GM21528 (cell line): Measurements from ENCODE around the gene DPP9.

ENCODE experiments used
- ATAC-seq: cut with Tn5 transposase; IDR thresholded peaks from one replicate; pipeline ENCODE4 v1.9.1; 2021; ENCODE audit warnings: mild to moderate bottlenecking, moderate library complexity; ENCODE audit not compliant: unreplicated experiment, low FRiP score

Gene DPP9

DNA sequence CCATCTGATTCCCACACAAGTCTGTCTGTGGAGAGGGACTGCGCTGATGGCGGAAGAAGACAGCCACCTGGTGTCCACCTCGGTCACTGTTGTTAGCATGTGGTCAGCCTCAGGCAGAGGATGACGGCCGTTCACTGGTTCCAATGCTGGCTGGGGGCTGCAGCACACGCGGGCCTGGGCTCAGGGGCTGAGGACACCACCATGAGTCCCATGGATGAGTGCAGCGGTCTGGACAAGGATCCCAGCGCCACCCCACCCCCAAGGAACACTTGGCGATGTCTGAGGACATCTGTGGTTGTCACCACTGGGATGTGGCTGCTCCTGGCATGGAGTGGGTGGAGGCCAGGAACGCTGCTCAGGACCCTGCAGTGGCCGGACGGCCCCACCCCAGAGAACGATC lies 10.9 kb downstream of the DPP9 start:
- ATAC-seq: no peak

DNA sequence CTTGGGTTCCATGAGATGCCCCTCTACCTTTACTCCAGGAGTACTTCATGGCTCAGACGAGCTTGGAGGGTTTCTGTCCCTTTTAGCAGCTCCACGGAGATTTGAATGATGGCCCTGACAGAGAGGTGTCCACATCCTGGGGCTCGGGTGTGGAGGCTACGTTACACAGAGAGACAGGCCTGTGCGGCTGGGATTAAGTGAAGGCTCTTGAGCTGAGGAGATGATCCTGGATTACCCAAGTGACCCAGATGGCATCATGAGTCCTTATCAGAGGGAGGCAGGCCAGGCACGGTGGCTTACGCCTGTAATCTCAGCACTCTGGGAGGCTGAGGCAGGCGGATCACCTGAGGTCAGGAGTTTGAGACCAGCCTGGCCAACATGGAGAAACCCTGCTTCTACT lies 12.4 kb downstream of the DPP9 start:
- no peak for ATAC-seq

DNA sequence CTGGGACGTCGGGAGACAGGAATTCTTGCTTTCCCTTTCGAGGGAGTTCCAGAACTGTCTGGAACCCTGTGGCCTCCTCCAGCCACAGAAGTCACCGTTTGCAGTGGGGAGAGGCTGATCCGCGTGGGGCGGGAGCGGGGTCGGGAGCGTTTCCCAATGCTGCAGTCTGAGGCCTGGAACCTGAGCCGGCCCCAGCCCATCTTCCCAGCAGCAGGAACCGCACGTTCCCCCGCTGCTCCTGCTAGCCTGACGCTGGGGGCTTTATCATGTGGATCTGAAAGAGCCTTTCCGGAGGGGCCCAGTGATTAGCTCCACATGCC lies 13.4 kb downstream of the DPP9 start:
- no peak for ATAC-seq

DNA sequence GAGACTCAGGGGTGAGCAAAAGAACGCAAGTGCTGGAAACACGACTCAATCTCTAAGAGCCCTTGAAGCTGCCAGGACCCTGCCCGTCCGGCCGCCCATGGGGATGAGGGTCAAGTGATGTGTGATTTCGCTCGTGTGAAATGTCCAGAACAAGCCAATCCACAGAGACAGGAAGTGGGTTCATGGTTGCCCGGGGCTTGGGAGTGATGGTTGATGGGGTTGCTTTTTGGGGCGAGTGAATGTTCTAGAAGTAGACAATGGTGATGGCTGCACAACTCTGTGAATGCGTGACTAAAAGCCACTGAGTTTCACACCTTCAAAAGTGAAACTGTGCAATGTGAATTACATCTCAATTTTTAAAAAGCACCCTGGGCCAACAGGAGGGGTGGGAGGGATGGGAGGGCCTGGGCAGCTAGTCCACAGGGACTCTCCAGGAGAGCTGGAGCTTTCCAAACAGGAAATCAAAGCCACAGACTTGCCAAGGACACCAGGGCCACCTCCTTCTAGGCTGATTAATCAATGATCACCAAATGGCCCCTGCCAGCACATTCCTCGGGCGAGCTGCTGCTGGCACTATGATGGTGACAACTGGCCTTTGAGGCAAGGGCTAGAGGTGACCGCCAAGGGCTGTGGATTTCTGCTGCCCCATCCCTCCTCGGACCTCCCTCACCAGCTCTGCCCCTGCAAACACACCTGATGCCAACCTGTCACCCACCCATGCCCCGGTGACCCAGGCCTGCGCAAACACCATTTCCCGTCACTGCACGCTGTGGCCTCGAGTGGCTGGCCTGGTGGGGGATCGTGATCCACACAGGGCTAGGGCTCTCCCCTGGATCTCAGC lies 14.0 kb downstream of the DPP9 start:
- no peak for ATAC-seq

DNA sequence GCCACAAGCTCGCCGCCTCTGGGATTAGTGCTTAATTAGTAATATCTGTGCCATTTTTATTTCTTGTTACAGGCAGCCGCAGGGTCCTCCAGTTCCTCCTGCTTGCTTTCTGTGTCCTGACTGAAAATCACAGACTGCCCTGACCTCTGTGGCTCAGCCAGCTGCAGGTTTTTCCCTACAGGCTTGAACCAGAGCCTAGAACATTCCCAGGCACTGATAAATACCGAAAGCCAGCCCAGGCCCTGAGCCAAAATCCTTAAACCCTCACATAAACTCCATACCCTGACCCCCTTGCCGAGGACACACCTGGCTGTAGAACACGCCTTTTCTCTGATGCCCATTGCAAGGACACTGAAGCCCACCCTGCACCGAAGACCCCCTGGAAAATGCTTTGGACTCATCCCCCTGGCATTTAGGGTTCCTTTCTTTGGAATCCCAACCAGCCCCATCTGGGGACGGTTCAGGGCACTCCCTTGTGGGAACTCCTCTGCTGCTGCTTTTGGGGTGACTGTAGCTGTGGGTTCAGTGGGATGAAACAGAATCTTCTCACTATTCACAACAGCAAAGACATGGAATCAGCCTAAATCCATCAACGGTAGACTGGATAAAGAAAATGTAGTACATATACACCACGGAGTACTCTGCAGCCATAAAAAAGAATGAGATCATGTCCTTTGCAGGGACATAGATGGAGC lies 15.5 kb downstream of the DPP9 start:
- ATAC-seq: no peak

DNA sequence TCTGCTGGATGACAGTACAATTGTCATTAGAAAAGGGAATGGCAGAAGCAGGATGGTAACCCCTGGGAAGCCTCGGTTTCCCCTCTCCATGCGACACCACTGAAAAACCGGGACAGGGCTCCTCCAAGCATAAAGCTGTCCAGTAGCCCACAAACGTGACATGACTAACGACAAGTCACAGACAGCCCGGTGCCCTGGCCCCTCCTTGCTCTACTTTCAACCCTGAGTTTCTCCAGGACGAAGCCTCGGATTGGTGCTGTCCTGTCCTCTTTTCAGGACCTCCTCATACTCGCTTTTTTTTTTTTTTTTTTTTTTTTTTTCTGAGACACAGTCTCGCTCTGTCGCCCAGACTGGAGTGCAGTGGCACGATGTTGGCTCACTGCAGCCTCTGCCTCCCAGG lies 16.3 kb downstream of the DPP9 start:
- no peak for ATAC-seq

DNA sequence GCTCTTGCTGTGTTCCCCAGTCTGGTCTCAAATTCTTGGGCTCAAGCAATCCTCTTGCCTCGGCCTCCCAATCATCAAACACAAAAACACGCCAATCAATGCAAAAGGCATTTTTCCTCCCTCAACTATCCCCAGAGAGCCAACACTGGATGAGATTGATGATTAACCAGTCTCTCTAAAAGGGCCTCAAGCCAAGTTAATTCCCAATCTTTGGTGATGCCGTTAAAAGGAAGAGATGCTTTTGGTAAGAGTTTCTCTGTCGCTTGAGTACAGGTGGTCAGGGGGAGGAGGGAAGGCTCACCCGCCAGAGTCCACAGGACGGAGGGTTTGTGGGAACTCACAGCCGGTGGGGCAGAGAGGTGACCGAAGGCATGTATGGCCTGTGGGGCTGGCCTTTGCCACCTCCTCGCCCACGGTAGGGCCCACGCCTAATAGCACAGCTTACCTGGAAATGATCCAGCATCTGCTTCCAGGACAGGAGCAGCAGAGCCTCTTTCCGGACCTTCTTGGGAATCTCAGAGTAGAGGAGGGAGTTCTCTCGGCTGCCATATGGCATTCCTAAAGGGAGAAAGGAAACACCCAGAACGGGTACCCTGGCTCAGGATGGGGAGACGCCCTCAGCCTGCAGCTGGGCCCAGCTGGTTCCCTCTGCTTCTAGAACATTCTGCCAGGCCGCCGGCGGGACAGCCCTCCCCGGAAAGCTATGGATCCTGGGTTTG lies 18.1 kb downstream of the DPP9 start:
- ATAC-seq: no peak

DNA sequence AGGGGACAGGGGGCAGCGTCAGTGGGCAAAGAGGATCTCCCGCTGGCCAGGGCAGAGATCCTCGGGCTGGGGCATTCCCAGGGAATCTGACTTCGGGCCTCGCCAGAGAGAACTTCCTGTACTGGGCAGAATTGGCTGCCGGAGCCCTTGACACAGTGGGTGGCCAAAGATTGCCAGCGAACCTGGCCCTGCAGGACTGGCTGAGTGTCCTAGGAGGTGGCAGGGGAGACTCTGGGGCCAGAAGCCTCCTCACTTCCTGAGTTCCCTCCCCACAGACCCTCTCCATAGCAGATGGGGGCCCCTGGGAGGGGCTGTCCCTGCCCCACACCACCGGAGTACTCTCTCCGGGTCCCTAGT lies 19.3 kb downstream of the DPP9 start:
- no peak for ATAC-seq

DNA sequence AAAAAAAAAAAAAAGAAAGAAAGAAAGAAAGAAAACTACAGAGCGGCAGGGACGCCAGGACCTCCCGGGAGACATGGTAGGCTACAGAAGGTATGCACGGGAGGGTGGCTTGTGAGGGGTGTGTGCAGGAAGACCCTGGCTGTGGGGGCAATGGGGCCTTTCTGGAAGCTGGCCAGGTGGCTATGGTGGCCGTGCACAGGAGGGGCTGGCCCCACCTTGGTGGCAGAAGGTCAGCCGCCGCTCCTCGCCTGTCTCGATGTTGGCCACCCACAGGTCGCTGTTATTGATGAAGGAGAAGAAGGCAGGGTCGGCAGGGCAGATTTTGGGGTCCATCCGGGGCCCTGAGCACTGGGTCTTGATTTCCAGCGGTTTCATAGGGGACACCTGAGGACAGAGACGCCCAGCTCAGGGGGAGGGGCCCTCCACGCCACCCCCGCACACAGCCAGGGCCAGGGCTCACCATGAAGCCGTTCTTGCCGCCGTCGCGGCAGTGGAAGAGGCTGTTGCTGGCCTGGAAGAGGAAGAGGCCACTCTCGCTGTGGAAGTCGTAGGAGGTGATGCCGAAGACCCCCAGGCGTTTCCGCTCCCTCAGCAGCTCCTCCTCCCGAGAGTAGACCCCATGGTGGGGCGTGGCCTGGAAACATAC lies 19.8 kb downstream of the DPP9 start:
- no peak for ATAC-seq

DNA sequence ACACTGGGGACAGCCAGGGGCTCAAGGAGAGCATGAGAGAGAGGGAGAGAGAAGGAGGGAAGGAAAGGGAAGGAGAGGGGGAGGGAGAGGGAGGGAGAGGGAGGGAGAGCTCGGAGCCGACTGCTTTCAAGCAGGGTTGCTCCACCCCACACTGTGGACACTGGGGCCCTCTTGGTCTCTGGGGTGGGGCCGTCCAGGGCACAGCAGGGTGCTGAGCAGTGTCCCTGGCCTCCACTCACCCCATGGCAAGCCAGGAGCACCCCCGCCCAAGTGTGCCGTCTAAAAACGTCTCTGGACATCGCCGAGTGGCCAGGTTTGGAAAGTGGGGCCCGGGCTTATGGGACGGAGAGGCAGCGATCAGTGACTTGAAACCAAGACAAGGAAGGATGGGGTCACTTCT lies 20.9 kb downstream of the DPP9 start:
- no peak for ATAC-seq

DNA sequence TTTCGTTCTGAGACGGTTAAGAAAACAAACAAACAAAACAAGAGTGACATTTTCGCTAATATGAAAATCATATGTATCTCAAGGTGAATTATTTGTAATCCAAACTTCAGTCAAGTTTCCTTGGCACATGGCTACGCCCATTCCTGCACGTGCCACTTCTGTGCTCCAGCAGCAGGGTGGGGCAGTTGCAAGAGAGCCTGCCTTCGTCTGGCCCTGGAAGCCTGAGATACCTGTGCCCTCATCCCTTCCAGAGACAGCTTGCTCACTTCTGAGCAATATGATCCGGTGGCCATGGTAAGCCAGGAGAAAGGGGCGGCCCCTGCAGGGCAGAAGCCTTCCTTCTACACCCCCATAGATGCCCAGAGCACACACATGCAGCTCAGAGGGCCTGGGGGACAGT lies 22.1 kb downstream of the DPP9 start:
- ATAC-seq: no peak

DNA sequence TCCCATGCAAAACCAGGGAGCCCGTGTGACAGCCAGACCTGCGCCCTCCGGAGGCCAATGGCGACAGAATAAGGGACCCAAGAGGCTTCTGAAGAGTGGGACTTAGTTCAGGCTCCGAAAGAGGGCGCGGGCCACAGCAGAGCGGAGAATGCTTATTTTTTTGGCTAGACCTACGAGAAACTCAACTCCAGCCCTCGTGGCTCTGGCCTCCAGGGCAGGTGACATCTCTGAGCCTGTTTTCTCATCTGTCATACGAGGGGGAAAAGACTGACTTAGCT lies 23.0 kb downstream of the DPP9 start:
- no peak for ATAC-seq

DNA sequence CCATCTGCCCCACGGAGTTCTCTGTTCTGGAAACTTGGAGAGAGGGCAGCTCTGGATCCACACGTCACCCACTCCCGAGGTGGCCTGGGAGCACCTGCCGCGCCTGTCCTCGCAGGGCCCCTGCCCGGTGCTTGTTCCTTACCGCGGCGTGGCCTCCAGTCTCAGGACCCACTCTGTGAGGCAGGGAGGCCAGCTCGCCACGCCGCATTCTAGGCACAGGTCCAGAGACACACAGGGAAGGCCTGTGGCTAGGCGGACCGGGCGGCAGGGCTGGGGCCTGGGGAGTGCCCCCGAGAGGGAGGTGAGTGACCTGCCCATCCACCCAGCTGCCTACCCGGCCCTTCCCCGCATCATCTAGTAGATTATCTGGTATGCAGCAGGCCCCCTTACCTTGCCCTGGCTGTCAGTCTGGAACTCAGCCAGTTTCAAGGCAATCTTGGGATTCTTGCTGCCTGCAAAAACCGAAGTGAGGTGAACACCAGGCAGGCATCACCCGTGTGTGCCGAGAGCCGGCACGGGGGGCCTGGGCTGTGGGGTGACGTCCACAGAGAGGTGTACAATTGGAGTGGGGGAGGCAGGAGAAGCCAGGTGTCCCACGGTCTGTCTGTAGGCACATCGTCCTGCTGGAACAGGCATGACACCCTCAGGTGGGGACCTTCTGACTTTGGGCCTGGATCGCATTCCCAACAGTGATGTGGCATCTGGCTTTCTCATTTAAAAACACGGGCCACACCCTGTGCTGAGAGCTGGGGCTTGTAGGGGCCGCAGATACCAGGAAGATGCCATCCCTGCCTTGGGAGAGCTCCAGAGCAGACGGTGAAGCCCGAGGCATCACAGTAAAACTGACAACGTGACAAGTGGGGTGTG lies 23.6 kb downstream of the DPP9 start:
- ATAC-seq: no peak

DNA sequence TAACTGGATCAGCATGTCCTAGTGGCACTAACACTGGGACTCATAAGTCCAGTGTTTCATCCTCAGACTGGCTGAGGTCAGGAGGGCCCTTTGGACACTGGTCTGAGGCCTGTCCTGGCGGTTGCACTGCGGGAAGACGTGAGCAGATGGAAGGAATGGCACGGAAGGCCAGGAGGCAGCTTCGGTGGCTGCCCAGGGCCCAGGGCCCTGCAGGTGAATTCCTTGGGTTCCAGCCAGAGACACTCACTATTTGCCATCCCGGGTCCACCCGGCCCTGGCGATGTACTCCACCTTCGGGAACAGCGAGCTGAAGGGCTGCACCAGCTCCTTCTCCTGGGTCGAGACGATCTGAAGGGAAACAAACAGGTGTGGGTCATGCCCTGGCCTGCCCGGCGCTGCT lies 26.3 kb downstream of the DPP9 start:
- no peak for ATAC-seq

DNA sequence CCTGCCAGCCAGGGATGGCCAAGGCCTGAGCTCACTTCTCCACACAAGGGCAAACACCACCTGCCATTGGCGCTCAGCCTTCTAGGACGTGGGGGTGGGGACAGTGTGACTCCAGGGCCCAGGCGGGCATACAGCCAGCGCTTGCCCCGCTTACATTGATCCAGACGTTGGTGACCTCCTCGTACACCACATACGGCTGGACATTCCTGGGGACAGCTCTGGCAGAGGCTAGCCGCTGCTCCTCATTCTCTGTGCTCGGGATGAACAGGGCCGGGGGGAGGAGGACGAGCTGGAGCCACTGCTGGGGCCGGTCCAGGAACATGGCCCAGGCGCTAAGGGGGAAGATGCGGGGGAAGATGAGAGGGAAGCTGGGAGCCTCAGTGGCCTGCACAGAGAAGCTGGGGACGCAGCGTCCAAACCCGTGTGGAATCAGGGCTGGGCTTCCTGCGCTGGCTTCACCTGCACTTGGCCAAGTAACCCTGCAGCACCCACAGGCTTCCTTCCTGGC lies 28.4 kb downstream of the DPP9 start:
- no peak for ATAC-seq

DNA sequence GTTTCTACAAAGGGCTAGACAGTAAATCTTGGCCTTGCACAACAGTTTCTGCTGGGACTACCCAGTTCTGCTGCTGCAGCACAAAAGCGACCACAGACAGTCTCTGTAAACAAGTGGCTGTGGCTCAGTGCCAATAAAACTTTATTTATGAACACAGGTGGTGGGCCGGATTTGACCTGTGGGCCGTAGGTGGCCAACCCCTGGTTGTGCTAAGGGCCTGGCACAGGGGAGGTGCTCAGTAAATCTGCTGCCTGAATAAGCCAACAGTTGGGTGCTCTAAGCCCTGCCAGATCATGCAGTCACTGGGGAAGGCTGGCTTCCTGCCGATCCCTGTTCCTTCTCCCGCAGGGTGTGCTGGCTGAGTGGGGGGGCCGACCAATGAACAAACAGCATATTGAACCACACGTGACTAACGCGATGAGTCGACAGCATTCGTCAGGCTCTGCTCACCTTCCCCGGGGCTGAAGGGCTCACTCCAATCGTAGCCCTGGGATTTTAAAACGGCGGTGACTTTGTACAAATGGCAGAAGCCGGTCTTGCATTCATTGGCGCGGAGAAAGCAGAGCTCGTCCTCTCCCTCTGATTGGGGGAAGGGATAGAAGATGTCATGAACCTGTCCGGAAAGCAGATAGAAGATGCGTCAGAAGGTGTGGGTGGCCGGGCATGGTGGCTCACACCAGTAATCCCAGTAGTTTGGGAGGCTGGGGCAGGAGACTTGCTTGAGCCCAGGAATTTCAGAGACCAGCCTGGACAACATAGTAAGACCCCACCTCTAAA lies 29.2 kb downstream of the DPP9 start:
- no peak for ATAC-seq

DNA sequence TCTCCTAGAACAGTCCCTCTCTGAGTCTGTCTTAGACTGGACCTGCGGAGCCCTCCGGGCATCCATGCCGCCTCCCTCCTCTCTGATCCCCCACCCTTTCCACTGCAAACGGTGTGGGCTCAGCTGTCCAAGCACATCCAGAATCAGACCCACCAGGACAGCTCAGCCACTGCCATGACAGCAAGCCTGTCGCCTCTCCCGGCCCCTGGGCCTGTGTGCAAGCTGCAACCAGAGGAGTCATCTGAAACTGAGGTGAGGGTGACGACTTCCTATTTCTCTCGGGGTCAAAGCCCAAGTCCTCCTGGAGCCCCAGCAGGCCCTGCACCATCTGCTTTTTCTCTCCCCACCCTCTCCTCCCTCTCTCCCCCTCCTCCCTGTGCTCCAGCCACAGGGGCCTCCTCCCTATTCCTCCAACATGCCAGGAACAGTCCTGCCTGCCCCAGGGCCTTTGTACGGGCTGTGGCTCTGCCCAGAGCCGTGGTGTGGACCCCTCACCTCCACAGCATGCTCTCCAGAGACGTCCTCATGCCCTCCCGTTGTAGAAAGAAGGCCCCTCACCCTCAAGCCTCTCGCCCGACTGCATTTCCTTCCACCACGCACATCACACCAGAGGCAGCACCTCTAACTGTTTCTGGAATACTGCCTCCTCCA lies 30.0 kb downstream of the DPP9 start:
- no peak for ATAC-seq

DNA sequence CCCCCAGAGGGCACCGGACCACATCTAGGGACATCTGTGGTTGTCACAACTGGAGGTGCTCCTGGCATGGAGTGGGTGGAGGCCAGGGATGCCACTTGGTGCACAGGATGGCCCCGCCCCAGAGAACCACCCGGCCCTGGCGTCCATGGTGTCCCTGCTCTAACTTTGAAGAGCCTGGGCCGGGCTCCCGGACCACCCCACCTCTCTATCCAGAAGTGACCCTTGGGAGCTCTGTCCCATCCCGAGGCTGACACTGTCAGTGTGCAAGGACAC lies 30.6 kb downstream of the DPP9 start:
- no peak for ATAC-seq

DNA sequence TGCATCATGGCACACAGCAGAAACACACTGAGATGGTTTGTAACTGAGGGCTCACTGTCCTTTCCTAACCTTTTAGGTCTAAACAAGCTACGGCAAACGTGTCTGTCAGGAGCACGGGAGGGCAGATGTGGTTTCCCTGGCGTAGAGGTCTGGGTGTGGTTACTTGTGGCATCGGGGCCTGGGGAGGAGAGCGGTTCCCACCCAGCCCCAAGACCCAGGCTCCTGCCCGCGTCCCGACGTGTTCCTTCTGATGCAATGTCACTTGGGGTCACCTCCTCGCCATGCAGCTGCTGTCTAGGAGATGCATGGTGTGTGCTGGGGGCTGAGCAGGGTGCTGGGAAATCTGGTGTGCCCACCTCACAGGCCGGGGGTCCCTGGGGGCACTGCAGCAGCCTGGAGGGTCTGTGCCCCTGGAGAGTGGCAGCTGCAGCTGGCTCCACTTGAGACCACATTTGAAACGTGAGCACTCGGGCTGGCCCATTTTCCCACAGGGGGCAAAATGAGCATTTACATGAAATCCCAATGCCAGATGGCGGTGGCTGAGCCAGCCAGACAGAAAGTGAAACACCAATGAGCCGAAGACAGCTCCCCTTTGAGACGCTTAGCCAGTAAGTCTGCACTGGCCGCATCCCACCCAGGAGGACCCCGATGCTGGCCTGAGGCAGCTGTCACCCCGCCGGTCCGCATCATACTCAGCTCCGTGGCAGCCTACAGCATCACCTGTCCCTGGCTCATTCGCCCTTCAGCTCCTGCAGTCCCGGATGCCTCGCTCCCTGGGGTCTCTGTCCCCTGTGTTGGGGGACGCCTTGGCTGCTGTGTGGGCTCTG lies 31.2 kb downstream of the DPP9 start:
- ATAC-seq: no peak
